22Rv1 (cell line): ENCODE measurements around the gene RHOB.

Source experiments
- CTCF ChIP-seq: fragments of 450-650 bp; IDR thresholded peaks from 2 replicates; pipeline ENCODE4 v1.5.1; 2017; ENCODE audit warnings: mild to moderate bottlenecking
- ZFX ChIP-seq: fragments of 450-650 bp; IDR thresholded peaks from 2 replicates; pipeline ENCODE4 v1.6.1; 2017; ENCODE audit warnings: antibody characterized with exemption, borderline replicate concordance

GRCh38 chr2:20431301-20431698 lies 15.6 kb upstream of the RHOB start:
- TF ChIP-seq CTCF, result no peak
- no peak for TF ChIP-seq ZFX
